GM19463 (cell line): ENCODE data around the gene CASK.

Experiments
- ATAC-seq: cut with Tn5 transposase; IDR thresholded peaks from one replicate; pipeline ENCODE4 v1.9.1; 2021; ENCODE audit warnings: mild to moderate bottlenecking, moderate library complexity; ENCODE audit not compliant: unreplicated experiment

Gene CASK

GRCh38 chrX:41591906-41592305 is 331.4 kb downstream of the CASK start:
- ATAC-seq: no peak

GRCh38 chrX:41590641-41591040 is 332.7 kb downstream of the CASK start:
- ATAC-seq: no peak

GRCh38 chrX:41589634-41590270 is 333.6 kb downstream of the CASK start:
- ATAC-seq: no peak

- ATAC-seq: no peak
Observed at GRCh38 chrX:41588271-41588670, 335.1 kb downstream of the CASK start.

- no peak for ATAC-seq
Observed at GRCh38 chrX:41580423-41581064, 342.8 kb downstream of the CASK start.

GRCh38 chrX:41563876-41564275 is 359.5 kb downstream of the CASK start:
- no peak for ATAC-seq

- peak; percentile 96 for ATAC-seq
Observed at GRCh38 chrX:41561045-41561444, 362.3 kb downstream of the CASK start.

GRCh38 chrX:41559235-41560052 is 363.9 kb downstream of the CASK start:
- ATAC-seq: no peak

GRCh38 chrX:41558531-41558930 is 364.8 kb downstream of the CASK start:
- ATAC-seq: no peak

GRCh38 chrX:41556958-41557357 is 366.4 kb downstream of the CASK start:
- no peak for ATAC-seq

- ATAC-seq: no peak
Observed at GRCh38 chrX:41553688-41554087, 369.7 kb downstream of the CASK start.

- no peak for ATAC-seq
Observed at GRCh38 chrX:41548411-41548810, 374.9 kb downstream of the CASK start.

- ATAC-seq: no peak
Observed at GRCh38 chrX:41543668-41544067, 379.7 kb downstream of the CASK start.

- no peak for ATAC-seq
Observed at GRCh38 chrX:41543025-41543424, 380.3 kb downstream of the CASK start.

- ATAC-seq: no peak
Observed at GRCh38 chrX:41542536-41542935, 380.8 kb downstream of the CASK start.

- ATAC-seq: no peak
Observed at GRCh38 chrX:41542135-41542534, 381.2 kb downstream of the CASK start.

- no peak for ATAC-seq
Observed at GRCh38 chrX:41541386-41541785, 382.0 kb downstream of the CASK start.

- ATAC-seq: no peak
Observed at GRCh38 chrX:41538707-41539106, 384.6 kb downstream of the CASK start.

- ATAC-seq: no peak
Observed at GRCh38 chrX:41530085-41530484, 393.3 kb downstream of the CASK start.

- no peak for ATAC-seq
Observed at GRCh38 chrX:41529221-41529620, 394.1 kb downstream of the CASK start.

GRCh38 chrX:41528784-41529183 is 394.6 kb downstream of the CASK start:
- ATAC-seq: no peak

- ATAC-seq: peak; percentile 83
Observed at GRCh38 chrX:41526925-41527324, 396.4 kb downstream of the CASK start.
